22Rv1 (cell line): Measurements from ENCODE around the gene COX10.

ENCODE experiments used
- CTCF ChIP-seq: fragments of 450-650 bp; IDR thresholded peaks from 2 replicates; pipeline ENCODE4 v1.5.1; 2017; ENCODE audit warnings: mild to moderate bottlenecking
- ZFX ChIP-seq: fragments of 450-650 bp; IDR thresholded peaks from 2 replicates; pipeline ENCODE4 v1.6.1; 2017; ENCODE audit warnings: antibody characterized with exemption, borderline replicate concordance

GRCh38 chr17:14118951-14119350 lies 49.6 kb downstream of the COX10 start:
- TF ChIP-seq CTCF (no peak), ZFX (no peak)
